Activated CD4-positive, alpha-beta T cell treated with anti-CD3 and anti-CD28 coated beads for 1 hour (primary cell): ENCODE measurements around the gene ZNF318.
A peak's percentile ranks its signal among the peaks of the same experiment; 100 is the strongest.
"Not testable (repeated sequence)": the region's sequence is repeated elsewhere in the genome, so short reads cannot be mapped to it uniquely, and the experiment has no call there.

Experiments used
- DNase-seq: peaks from one replicate; pipeline ENCODE4 v3.0.0-alpha.2; 2020

Gene ZNF318

GRCh38 chr6:43331891-43332290 lies 37.6 kb downstream of the ZNF318 start:
- no peak for DNase-seq

GRCh38 chr6:43331470-43331869 lies 38.0 kb downstream of the ZNF318 start:
- no peak for DNase-seq

GRCh38 chr6:43328528-43328927 lies 40.9 kb downstream of the ZNF318 start:
- no peak for DNase-seq

- no peak for DNase-seq
These were observed 43.6 kb downstream of the ZNF318 start for GRCh38 chr6:43325876-43326275.

- no peak for DNase-seq
These were observed 51.4 kb downstream of the ZNF318 start for GRCh38 chr6:43318011-43318410.

GRCh38 chr6:43313813-43314212 lies 55.6 kb downstream of the ZNF318 start:
- DNase-seq: no peak

- no peak for DNase-seq
These were observed 57.8 kb downstream of the ZNF318 start for GRCh38 chr6:43311666-43312065.

GRCh38 chr6:43310624-43311023 lies 58.8 kb downstream of the ZNF318 start:
- DNase-seq: no peak

GRCh38 chr6:43310134-43310533 lies 59.3 kb downstream of the ZNF318 start:
- DNase-seq: no peak

GRCh38 chr6:43308990-43309477 lies 60.4 kb downstream of the ZNF318 start:
- no peak for DNase-seq

GRCh38 chr6:43308101-43308989 lies 61.1 kb downstream of the ZNF318 start, which contains the start of gene CRIP3:
CRIP3 (minus strand) TSS chr6:43308826; CDS start chr6:43308792, 34 bp downstream.
- DNase-seq: peak; percentile 28

GRCh38 chr6:43307451-43308100 lies 61.9 kb downstream of the ZNF318 start:
- DNase-seq: no peak

GRCh38 chr6:43306086-43306485 lies 63.4 kb downstream of the ZNF318 start:
- no peak for DNase-seq

GRCh38 chr6:43304882-43305281 lies 64.6 kb downstream of the ZNF318 start:
- no peak for DNase-seq

- no peak for DNase-seq
These were observed 65.1 kb downstream of the ZNF318 start for GRCh38 chr6:43304361-43304760.

- no peak for DNase-seq
These were observed 65.6 kb downstream of the ZNF318 start for GRCh38 chr6:43303751-43304331.

- not testable (repeated sequence) for DNase-seq
These were observed 66.4 kb downstream of the ZNF318 start for GRCh38 chr6:43303006-43303405.

- DNase-seq: no peak
These were observed 67.3 kb downstream of the ZNF318 start for GRCh38 chr6:43302126-43302525.

- no peak for DNase-seq
These were observed 68.2 kb downstream of the ZNF318 start for GRCh38 chr6:43301081-43301870.

- DNase-seq: no peak
These were observed 69.8 kb downstream of the ZNF318 start for GRCh38 chr6:43299338-43300293.

GRCh38 chr6:43298565-43299337 lies 70.7 kb downstream of the ZNF318 start:
- no peak for DNase-seq
